22Rv1 (cell line): ENCODE measurements around the gene SPC25.

Experiments used
- H3K27ac ChIP-seq: fragments of 450-650 bp; 2 replicates; pipeline ENCODE4 v1.5.1; 2017
- CTCF ChIP-seq: fragments of 450-650 bp; IDR thresholded peaks from 2 replicates; pipeline ENCODE4 v1.5.1; 2017; ENCODE audit warnings: mild to moderate bottlenecking
- ZFX ChIP-seq: fragments of 450-650 bp; IDR thresholded peaks from 2 replicates; pipeline ENCODE4 v1.6.1; 2017; ENCODE audit warnings: antibody characterized with exemption, borderline replicate concordance

The SPC25 gene

GRCh38 chr2:168852481-168852880 is 37.7 kb downstream of the SPC25 start:
- TF ChIP-seq ZFX (no peak), CTCF (no peak)
- H3K27ac ChIP-seq = no peak overlapping the region

DNA sequence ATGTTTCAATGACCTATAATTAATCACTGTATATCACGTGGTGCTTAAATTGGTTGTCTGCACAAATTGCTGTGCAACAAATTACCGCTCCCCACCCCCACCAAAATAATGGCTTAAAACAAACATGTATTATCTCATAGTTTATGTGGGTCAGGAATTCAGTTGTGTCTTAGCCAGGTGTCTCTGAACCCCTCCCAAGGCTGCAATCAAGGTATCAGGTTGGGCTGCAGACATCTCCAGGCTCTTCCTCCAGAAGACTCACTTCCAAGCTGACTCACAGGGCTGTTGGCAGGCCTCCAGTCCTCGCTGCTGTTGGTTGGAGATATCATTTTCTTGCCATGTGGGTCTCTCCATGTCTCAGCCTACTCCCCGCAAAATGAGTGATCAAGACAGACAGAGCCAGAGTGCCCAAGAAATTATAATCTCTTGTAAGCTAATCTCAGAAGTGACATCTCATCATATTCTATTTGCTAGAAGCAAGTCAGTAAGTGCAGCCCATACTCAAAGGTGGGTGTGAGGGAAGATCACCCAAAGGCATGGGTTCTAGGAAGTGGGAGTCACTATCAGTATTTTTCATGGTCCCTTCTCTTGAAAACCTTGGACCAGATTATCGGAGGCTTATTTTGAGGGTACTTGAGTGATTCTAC is 38.4 kb downstream of the SPC25 start:
- H3K27ac ChIP-seq = no peak overlapping the region
- TF ChIP-seq CTCF (no peak), ZFX (no peak)

GRCh38 chr2:168850846-168851245 is 39.4 kb downstream of the SPC25 start:
- no peak for TF ChIP-seq ZFX
- no peak for TF ChIP-seq CTCF
- no peak overlapping the region for H3K27ac ChIP-seq

GRCh38 chr2:168849610-168850009 is 40.6 kb downstream of the SPC25 start:
- no peak overlapping the region for H3K27ac ChIP-seq
- no peak for TF ChIP-seq ZFX
- no peak for TF ChIP-seq CTCF

- H3K27ac ChIP-seq = no peak overlapping the region
- TF ChIP-seq CTCF = no peak
- TF ChIP-seq ZFX = no peak
Observed at GRCh38 chr2:168848225-168848624, 42.0 kb downstream of the SPC25 start.

DNA sequence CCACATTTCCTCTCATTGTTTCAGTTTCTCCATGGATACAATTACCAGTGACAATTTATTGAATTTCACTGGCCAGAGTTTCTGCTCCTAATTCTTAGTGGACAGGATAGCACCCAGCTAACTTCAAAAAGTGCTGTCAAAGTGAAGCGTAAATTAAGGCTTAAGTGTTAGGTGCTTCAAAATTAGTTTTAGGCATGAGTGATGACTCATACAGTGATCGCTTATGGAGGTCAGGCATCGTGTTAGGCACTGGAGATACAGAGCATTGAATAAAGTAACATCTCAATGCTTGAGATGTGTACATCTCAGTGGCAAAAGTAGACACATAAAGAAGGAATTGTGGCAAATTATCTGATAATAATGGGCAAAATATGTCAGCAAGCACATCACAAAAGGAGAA is 47.0 kb downstream of the SPC25 start:
- H3K27ac ChIP-seq = no peak overlapping the region
- no peak for TF ChIP-seq ZFX
- TF ChIP-seq CTCF = no peak

GRCh38 chr2:168841445-168841844 is 48.8 kb downstream of the SPC25 start:
- no peak for TF ChIP-seq CTCF
- TF ChIP-seq ZFX = no peak
- no peak overlapping the region for H3K27ac ChIP-seq
